Stimulated activated CD8-positive, alpha-beta memory T cell treated with anti-CD3 and anti-CD28 coated beads, Interleukin-12 subunit alpha, Interleukin-12 subunit beta, amount 100 ng/mL, for 4 hours (primary cell): ENCODE data around the gene NOL4.
"Not testable (repeated sequence)": the region's sequence is repeated elsewhere in the genome, so short reads cannot be mapped to it uniquely, and the experiment has no call there.

Experiments
- DNase-seq: peaks from one replicate; pipeline ENCODE4 v3.0.0-alpha.2; 2020; ENCODE audit warnings: low read depth

NOL4 gene

GRCh38 chr18:34224423-34225217, at the start of gene NOL4:
TSS of gene NOL4 (minus strand) at chr18:34224913. CDS start at chr18:34223253, 1,660 bp downstream.
- no peak for DNase-seq

DNA sequence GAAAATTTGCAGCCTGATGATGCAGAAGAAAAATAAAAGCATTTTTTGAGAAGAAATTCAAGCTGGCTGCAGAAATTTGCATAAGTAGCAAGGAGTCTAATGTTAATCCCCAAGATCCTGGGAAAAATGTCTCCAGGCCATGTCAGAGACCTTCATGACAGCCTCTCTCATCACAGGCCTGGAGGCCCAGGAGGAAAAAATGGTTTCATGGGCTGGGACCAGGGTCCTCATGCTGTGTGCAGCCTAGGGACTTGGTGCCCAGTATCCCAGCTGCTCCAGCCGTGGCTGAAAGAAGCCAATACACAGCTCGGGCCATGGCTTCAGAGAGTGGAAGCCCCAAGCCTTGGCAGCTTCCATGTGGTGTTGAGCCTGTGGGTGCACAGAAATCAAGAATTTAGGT, 41.3 kb upstream of the NOL4 start:
- DNase-seq: not testable (repeated sequence)

GRCh38 chr18:34261865-34262780, 37.4 kb upstream of the NOL4 start:
- no peak for DNase-seq

DNA sequence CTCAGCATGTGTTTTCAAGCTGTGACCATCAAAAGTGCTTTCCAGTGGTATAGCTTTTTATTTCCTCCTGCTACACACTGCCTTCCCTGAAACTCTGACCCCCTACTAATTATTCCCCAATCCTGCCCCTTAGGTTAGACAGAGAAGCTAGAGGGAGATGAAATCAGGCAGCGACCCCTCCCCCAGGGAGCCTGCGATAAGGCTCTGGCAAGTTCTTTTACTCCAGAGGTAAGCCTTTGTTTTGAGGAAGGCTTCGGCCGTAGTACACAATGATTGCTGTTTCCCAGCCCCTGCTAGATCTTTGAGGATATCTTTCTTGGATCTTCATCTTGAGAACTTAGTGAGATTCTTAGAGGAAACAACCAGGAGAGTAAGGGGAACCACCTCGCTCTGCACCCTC, 33.5 kb upstream of the NOL4 start:
- DNase-seq: no peak

DNA sequence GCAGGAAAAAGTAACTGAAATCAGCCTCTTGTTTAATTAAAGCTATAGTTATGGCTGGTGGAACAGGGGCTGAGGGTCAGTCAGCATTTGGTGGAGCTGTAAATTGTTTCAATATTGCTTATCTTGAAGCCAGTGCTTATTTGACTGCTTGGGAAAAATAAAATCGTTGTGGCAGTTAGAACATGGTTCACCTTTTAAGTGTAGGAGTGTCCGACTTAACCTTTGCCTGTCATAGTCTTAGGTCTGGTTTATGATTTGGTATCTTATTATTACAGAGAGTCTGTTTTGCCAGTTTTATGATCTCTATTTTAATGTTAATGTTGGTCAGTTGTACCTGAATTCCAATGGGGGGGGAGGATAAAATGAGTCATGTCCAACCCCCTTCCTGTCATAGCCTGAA, 27.2 kb upstream of the NOL4 start:
- no peak for DNase-seq

DNA sequence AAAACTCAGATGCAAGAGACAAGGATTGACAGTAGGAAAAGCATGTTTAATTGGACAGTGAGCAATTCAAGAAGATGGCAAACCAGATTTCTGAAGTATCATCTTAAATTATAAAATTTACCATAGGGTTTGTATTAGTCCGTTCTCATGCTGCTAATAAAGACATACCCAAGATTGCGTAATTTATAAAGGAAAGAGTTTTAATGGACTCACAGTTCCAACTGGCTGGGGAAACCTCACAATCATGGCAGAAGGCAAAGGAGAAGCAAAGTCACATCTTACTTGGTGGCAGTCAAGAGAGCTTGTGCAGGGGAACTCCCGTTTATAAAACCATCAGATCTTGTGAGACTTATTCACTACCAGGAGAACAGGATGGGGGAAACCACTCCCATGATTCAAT, 24.0 kb upstream of the NOL4 start:
- DNase-seq: no peak

GRCh38 chr18:34242739-34243138, 18.0 kb upstream of the NOL4 start:
- DNase-seq: no peak

GRCh38 chr18:34233781-34234388, 9.2 kb upstream of the NOL4 start:
- DNase-seq: not testable (repeated sequence)

DNA sequence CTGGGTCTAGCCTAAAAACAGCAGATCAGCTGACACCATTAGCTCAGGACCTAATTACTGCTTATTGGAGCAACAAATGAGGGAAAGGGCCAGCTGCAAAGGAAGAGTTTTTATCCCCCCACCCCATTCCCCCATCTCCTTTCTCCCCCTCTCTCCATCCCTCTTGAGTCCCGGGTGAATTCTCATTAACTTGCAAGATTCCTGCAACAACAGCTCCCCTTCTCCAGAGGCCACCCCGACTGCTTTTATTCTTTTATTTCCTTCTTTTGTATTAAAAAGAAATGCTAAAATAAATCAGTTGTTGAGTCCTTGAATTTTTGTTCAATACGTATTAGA, 473 bp upstream of the NOL4 start:
- no peak for DNase-seq

- no peak for DNase-seq
Measured at GRCh38 chr18:34223893-34224422, 755 bp downstream of the NOL4 start.

DNA sequence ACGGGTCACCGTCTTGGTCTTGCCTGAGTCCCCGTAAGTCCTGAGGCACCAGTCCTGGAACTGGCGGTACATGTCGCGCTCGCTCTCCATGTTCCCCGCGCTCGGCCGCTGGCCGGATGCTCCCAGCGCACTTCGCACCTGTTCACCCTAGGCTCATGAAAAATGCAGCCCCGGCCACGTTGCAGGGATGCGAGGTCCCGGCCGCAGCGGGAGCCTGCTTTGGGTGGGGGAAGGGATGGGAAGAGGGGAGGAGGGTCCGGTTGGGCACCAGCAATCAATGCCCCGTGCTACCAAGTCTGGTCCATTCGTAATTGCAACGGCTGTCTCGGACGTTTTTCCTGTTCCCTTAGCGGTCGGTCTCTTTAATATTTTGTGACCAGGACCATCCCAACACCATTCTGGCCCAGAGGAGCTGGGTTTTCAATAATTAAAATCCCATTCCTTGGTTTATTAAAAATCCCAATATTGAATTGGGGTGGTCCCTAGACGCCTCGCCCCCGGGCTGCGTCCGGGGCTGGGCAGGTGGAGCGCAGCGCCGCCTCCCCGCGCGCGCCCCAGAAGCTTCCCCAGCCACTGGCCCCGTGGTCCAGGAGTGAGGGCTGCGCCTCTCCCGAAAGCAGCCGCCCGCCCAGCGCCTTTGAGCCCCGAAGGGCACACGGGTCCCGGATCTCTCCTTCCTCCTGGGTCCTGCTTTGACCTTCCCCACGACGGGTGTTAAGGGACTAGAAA, 1.4 kb downstream of the NOL4 start:
- no peak for DNase-seq

- DNase-seq: no peak
Measured at GRCh38 chr18:34222307-34223163, 2.2 kb downstream of the NOL4 start.

DNA sequence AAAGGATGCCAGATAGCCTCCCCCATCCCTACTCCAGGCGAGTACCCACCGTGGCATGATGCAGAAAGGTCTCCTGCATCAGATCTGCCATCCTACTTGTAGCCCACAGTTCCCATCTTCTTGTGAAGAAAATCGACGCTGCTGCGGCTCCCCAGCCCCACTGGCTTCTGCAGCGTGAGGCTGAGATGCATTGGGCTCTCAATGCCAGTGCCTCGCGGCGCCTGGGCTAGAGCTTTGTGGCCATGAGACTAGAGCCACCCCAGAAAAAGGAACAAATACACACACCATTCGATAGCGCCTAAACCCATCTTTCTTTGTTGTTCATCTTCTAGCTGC, 2.8 kb downstream of the NOL4 start:
- DNase-seq: no peak

GRCh38 chr18:34220081-34220815, 4.5 kb downstream of the NOL4 start:
- DNase-seq: no peak

DNA sequence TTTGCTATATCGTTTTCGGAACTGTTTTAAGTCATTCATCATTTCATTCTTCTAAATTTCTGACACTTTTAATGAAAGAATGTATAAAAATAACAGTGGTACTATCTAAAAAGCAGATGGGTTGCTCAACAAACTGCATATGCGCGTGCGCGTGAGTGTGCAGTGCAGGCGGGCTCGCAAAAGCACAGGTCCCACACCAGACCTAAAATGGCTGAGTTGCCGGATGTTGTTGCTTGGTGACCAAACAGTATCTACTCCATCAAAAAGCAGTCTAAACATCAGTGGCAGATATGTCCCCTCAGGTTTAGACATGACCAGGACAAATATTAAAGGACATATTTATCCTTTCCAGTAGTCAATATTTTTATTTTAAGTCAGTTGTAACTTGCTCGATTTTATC, 5.1 kb downstream of the NOL4 start:
- DNase-seq: no peak

DNA sequence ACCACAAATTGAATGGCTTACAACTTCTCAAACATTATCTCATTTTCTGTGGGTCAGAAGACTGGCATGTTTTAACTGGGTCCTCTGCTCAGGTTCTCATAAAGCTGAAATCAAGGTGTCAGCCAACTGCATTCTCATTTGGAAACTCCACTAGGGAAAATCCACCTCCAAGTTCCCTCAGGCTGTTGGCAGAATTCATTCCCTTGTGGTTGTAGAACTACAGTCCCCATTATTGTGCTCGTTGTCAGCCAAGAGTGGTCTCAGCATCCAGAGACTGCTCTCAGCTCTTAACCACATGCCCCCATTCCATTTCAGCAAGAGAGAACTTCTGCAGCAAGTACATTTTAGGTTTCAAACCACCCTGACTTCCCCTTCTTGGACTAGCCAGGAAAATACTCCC, 12.2 kb downstream of the NOL4 start:
- no peak for DNase-seq

- DNase-seq: no peak
Measured at GRCh38 chr18:34207344-34207851, 17.3 kb downstream of the NOL4 start.

DNA sequence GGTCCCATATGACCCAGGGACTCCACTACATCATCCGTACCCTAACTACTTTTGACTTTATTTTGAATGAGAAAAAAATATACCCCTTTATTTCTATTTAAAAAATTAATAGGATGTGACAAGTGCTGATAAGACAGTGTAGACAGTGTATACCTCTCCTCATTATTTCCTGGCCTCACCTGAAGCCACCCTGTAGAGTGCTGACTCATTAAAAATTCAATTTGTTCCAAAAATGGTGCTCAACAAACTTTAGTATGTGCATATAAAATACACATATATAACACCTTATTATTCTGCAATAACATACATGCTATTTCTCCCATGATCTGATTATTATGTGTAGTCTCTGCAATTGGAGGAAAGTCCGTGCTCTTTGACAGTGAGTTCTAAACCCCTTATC, 20.8 kb downstream of the NOL4 start:
- DNase-seq: no peak

DNA sequence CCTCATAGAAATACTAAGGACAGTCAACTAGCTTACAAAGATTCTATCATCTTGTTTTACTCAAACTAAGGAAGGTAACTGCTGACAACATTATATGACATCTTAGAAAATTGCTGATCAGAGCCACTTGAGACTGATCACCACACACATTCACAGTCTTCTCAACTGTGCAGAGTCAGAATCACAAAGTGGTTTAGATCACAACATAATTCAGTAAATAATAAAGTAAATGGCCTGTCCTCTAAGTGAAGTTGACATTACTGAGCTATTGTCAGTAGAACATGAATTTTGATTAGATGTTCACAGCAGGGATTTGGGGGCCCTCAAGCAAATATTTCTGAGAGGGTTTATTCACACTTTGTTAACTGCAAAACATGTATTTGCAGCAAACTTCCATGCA, 28.5 kb downstream of the NOL4 start:
- no peak for DNase-seq

DNA sequence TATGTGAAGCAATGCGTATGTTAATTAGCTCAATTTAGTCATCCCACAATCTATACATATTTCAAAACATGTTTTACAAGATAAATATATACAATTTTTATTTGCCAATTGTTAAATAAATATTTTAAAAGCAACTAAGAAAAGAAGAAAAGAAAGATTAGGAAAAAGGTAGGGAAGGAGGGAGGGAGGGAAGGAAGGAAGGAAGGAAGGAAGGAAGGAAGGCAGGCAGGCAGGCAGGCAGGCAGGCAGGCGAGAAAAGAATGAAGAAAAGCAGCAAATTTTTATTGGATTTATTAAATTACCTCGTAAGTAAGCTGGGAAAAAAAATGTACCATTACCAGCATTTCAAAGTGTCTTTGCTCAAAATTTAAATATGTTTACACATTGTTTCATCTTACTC, 30.5 kb downstream of the NOL4 start:
- no peak for DNase-seq
